ENCODE measurements around the gene TF. TPM values are rescaled to one million over a fixed set of nuclear protein-coding genes. Genes with fewer than 3 reads are reported as not detected.

Gene TF
- total RNA-seq, 4 donors from 2014 or later: 0.15 to 4.2 (median 1.2) TPM

- Histone ChIP-seq H3K4me3 (replicated peaks in 1 of 3) (no peak overlapping the region), H3K27ac (no peak overlapping the region), H3K27me3 (no peaks in the 10 kb centered on the region), H3K9me3 (no peaks in the 10 kb centered on the region), H3K4me1 (no peaks in the 10 kb centered on the region), H3K36me3 (no peaks in the 10 kb centered on the region)
- no peak for DNase-seq
- TF ChIP-seq CTCF (IDR thresholded peaks at IDR 0.05) (no peak), POLR2A (IDR thresholded peaks at IDR 0.05) (no peak)
- WGBS, 2 donors: 88 to 93% methylated on average over 8 of the region's 8 CpGs
- intact Hi-C loops (cut with DNase I): no loop called here
These were observed 496 bp downstream of the TF start for GRCh38 chr3:133746712-133747066.

- Histone ChIP-seq H3K4me1 (no peaks in the 10 kb centered on the region), H3K27me3 (no peaks in the 10 kb centered on the region), H3K9me3 (no peaks in the 10 kb centered on the region), H3K27ac (no peak overlapping the region), H3K36me3 (no peaks in the 10 kb centered on the region), H3K4me3 (replicated peaks in 1 of 3) (no peak overlapping the region)
- no peak for DNase-seq
- intact Hi-C loops (cut with DNase I): no loop called here
- TF ChIP-seq POLR2A (IDR thresholded peaks at IDR 0.05): no peak
- 82 to 90% methylated on average over 1 of the region's 1 CpG for WGBS, 2 donors
These were observed 1.2 kb downstream of the TF start for GRCh38 chr3:133747373-133747772.

- H3K4me3 ChIP-seq (replicated peaks in 1 of 3): no peak overlapping the region
- DNase-seq: no peak
- WGBS, 2 donors: 89 to 95% methylated on average over 12 of the region's 12 CpGs
- intact Hi-C loops (cut with DNase I): no loop called here
- no peaks in the 10 kb centered on the region for H3K4me1 ChIP-seq
- no peaks in the 10 kb centered on the region for H3K36me3 ChIP-seq
- H3K27ac ChIP-seq: no peak overlapping the region
- H3K27me3 ChIP-seq: no peaks in the 10 kb centered on the region
- no peaks in the 10 kb centered on the region for H3K9me3 ChIP-seq
- TF ChIP-seq POLR2A (IDR thresholded peaks at IDR 0.05) (no peak), CTCF (IDR thresholded peaks at IDR 0.05) (no peak)
These were observed 1.9 kb downstream of the TF start for GRCh38 chr3:133747907-133748639.

- no peak for DNase-seq
- no peak overlapping the region for H3K4me3 ChIP-seq (replicated peaks in 1 of 3)
- H3K36me3 ChIP-seq: no peaks in the 10 kb centered on the region
- H3K27me3 ChIP-seq: no peaks in the 10 kb centered on the region
- H3K9me3 ChIP-seq: no peaks in the 10 kb centered on the region
- WGBS, 2 donors: 77 to 84% methylated on average over 6 of the region's 6 CpGs
- H3K27ac ChIP-seq: no peak overlapping the region
- no peaks in the 10 kb centered on the region for H3K4me1 ChIP-seq
- no peak for TF ChIP-seq POLR2A (IDR thresholded peaks at IDR 0.05)
- intact Hi-C loops (cut with DNase I): no loop called here
These were observed 3.5 kb downstream of the TF start for GRCh38 chr3:133749427-133750258.

GRCh38 chr3:133750259-133750656 lies 4.1 kb downstream of the TF start:
- intact Hi-C loops (cut with DNase I): no loop called here
- DNase-seq: peak in 1 of 2 donors; percentile 20
- no peaks in the 10 kb centered on the region for H3K27me3 ChIP-seq
- H3K9me3 ChIP-seq: no peaks in the 10 kb centered on the region
- 46% methylated on average over 6 of the region's 6 CpGs for WGBS, 2 donors
- no peak overlapping the region for H3K27ac ChIP-seq
- no peaks in the 10 kb centered on the region for H3K36me3 ChIP-seq
- TF ChIP-seq CTCF (IDR thresholded peaks at IDR 0.05) (no peak), POLR2A (IDR thresholded peaks at IDR 0.05) (no peak)
- H3K4me3 ChIP-seq (replicated peaks in 1 of 3): no peak overlapping the region
- no peaks in the 10 kb centered on the region for H3K4me1 ChIP-seq
